H9 (cell line): ENCODE data around the gene ROCK2. TPM values are rescaled to one million over a fixed set of nuclear protein-coding genes. Genes with fewer than 3 reads are reported as not detected.

Experiments used
- DNase-seq: peaks from one replicate; pipeline ENCODE4 v3.0.0-alpha.2; 2017
- H2AFZ ChIP-seq: one replicate; pipeline ENCODE4 v1.6.1; 2013; ENCODE audit warnings: mild to moderate bottlenecking, low read length, control low read depth, moderate library complexity
- H2AK5ac ChIP-seq: 2 replicates; pipeline ENCODE4 v1.6.1; 2013; ENCODE audit warnings: low read length, control low read depth, mixed read lengths; ENCODE audit not compliant: insufficient read length
- H2BK120ac ChIP-seq: one replicate; pipeline ENCODE4 v1.6.1; 2013; ENCODE audit warnings: low read depth, mild to moderate bottlenecking, low read length, control low read depth, inconsistent platforms; ENCODE audit not compliant: poor library complexity, severe bottlenecking
- H2BK12ac ChIP-seq: 2 replicates; pipeline ENCODE4 v1.6.1; 2013; ENCODE audit warnings: low read length, control low read depth, mixed read lengths, low read depth; ENCODE audit not compliant: insufficient read length
- H2BK15ac ChIP-seq: 2 replicates; pipeline ENCODE4 v1.6.1; 2013; ENCODE audit warnings: low read depth, low read length, control low read depth
- H2BK20ac ChIP-seq: one replicate; pipeline ENCODE4 v1.6.1; 2013; ENCODE audit warnings: low read depth, mild to moderate bottlenecking, low read length, control low read depth, inconsistent platforms; ENCODE audit not compliant: poor library complexity, severe bottlenecking
- H2BK5ac ChIP-seq: 2 replicates; pipeline ENCODE4 v1.6.1; 2013; ENCODE audit warnings: low read length, control low read depth, mixed read lengths; ENCODE audit not compliant: insufficient read length
- H3K14ac ChIP-seq: 2 replicates; pipeline ENCODE4 v1.6.1; 2013; ENCODE audit warnings: low read length, control low read depth; ENCODE audit not compliant: insufficient read depth
- H3K18ac ChIP-seq: 2 replicates; pipeline ENCODE4 v1.6.1; 2013; ENCODE audit warnings: low read depth, mild to moderate bottlenecking, mixed read lengths, low read length, control low read depth; ENCODE audit not compliant: insufficient read length
- H3K23ac ChIP-seq: 2 replicates; pipeline ENCODE4 v1.6.1; 2013; ENCODE audit warnings: low read length, control low read depth, mixed read lengths, low read depth; ENCODE audit not compliant: insufficient read length
- H3K23me2 ChIP-seq: 2 replicates; pipeline ENCODE4 v1.6.1; 2013; ENCODE audit warnings: low read depth, mild to moderate bottlenecking, mixed read lengths, low read length, control low read depth; ENCODE audit not compliant: insufficient read length, poor library complexity, severe bottlenecking
- H3K27ac ChIP-seq: 2 replicates; pipeline ENCODE4 v1.5.1; 2013; ENCODE audit warnings: low read length, control low read depth, mixed read lengths, low read depth; ENCODE audit not compliant: insufficient read length
- H3K27me3 ChIP-seq: 2 replicates; pipeline ENCODE4 v1.6.1; 2013; ENCODE audit warnings: low read length, control low read depth, inconsistent platforms; ENCODE audit not compliant: insufficient read depth
- H3K4ac ChIP-seq: 2 replicates; pipeline ENCODE4 v1.6.1; 2013; ENCODE audit warnings: low read depth, mild to moderate bottlenecking, control low read depth, inconsistent platforms, low read length, moderate library complexity
- H3K4me1 ChIP-seq: 2 replicates; pipeline ENCODE4 v1.6.1; 2013; ENCODE audit warnings: low read length, control low read depth, inconsistent platforms; ENCODE audit not compliant: insufficient read depth
- H3K4me2 ChIP-seq: 2 replicates; pipeline ENCODE4 v1.6.1; 2013; ENCODE audit warnings: low read length, control low read depth, mixed read lengths; ENCODE audit not compliant: insufficient read length, insufficient read depth
- H3K56ac ChIP-seq: 2 replicates; pipeline ENCODE4 v1.6.1; 2013; ENCODE audit warnings: low read depth, mild to moderate bottlenecking, mixed read lengths, low read length, control low read depth; ENCODE audit not compliant: insufficient read length
- H3K79me1 ChIP-seq: 2 replicates; pipeline ENCODE4 v1.6.1; 2013; ENCODE audit warnings: low read depth, mild to moderate bottlenecking, moderate library complexity, low read length, control low read depth, inconsistent platforms; ENCODE audit not compliant: insufficient read depth, poor library complexity, severe bottlenecking
- H3K79me2 ChIP-seq: 2 replicates; pipeline ENCODE4 v1.6.1; 2013; ENCODE audit warnings: low read length, control low read depth, inconsistent platforms; ENCODE audit not compliant: insufficient read depth
- H3K9ac ChIP-seq: 2 replicates; pipeline ENCODE4 v1.6.1; 2013; ENCODE audit warnings: low read length, control low read depth, mixed read lengths; ENCODE audit not compliant: insufficient read length; ENCODE audit errors: extremely low read depth
- H3K9me3 ChIP-seq: one replicate; pipeline ENCODE4 v1.6.1; 2013; ENCODE audit warnings: low read depth, low read length, inconsistent platforms; ENCODE audit not compliant: control insufficient read depth
- H3T11ph ChIP-seq: one replicate; pipeline ENCODE4 v1.6.1; 2013; ENCODE audit warnings: mild to moderate bottlenecking, low read length, control low read depth, inconsistent platforms
- H4K20me1 ChIP-seq: one replicate; pipeline ENCODE4 v1.6.1; 2013; ENCODE audit not compliant: control insufficient read depth, insufficient read length, insufficient read depth
- H4K5ac ChIP-seq: 2 replicates; pipeline ENCODE4 v1.6.1; 2013; ENCODE audit warnings: low read depth, mild to moderate bottlenecking, mixed read lengths, low read length, control low read depth; ENCODE audit not compliant: insufficient read length
- H4K8ac ChIP-seq: replicated peaks from 2 replicates; pipeline ENCODE4 v1.6.1; 2013; ENCODE audit warnings: low read length, control low read depth, mixed read lengths, low read depth; ENCODE audit not compliant: insufficient read length
- H4K91ac ChIP-seq: 2 replicates; pipeline ENCODE4 v1.6.1; 2013; ENCODE audit warnings: low read depth, mild to moderate bottlenecking, moderate library complexity, mixed read lengths, low read length, control low read depth; ENCODE audit not compliant: insufficient read length
- H3K27ac Mint-ChIP-seq, 3 experiments: 2 replicates in 2 of 3; 3 replicates in 1 of 3; pipeline ENCODE4 v1.8.0; 2020 to 2021; ENCODE audit warnings: mixed read lengths in 3 of 3, mild to moderate bottlenecking in 1 of 3, moderate library complexity in 1 of 3
- H3K27me3 Mint-ChIP-seq: 2 replicates; pipeline ENCODE4 v1.8.0; 2021; ENCODE audit warnings: low read depth, mild to moderate bottlenecking, moderate library complexity, mixed read lengths
- H3K36me3 Mint-ChIP-seq, 3 experiments: 2 replicates in 2 of 3; 3 replicates in 1 of 3; pipeline ENCODE4 v1.8.0; 2020 to 2021; ENCODE audit warnings: low read depth in 3 of 3, mixed read lengths in 3 of 3; ENCODE audit not compliant: insufficient read depth in 1 of 3
- H3K4me1 Mint-ChIP-seq, 2 experiments: 2 replicates each; pipeline ENCODE4 v1.8.0; 2020; ENCODE audit warnings: mixed read lengths in 2 of 2
- H3K4me3 Mint-ChIP-seq, 2 experiments: 2 replicates in 1 of 2; 3 replicates in 1 of 2; pipeline ENCODE4 v1.8.0; 2020 to 2021; ENCODE audit warnings: mild to moderate bottlenecking in 2 of 2, mixed read lengths in 2 of 2, moderate library complexity in 1 of 2
- H3K9me3 Mint-ChIP-seq, 2 experiments: 2 replicates in 1 of 2; 3 replicates in 1 of 2; pipeline ENCODE4 v1.8.0; 2020; ENCODE audit warnings: mild to moderate bottlenecking in 2 of 2, mixed read lengths in 2 of 2, moderate library complexity in 1 of 2
- WGBS: extraction: QIAGEN DNeasy Blood & Tissue Kit; methylation state at CpG from one replicate; pipeline ENCODE4 v1.1.7; 2013; ENCODE audit warnings: missing lambda C conversion rate, low lambda C conversion rate, mixed read lengths; ENCODE audit not compliant: insufficient read length; ENCODE audit errors: extremely low coverage; 5-methylcytosine and 5-hydroxymethylcytosine counted together
- total RNA-seq: library from RNA; stranded (reverse); gene quantifications from 2 replicates; pipeline ENCODE4 v1.2.1, GENCODE V29; 2021
- TF ChIP-seq, protein P1 (sequence below): fragments of 200-600 bp; sonication (generic); conservative IDR thresholded peaks from 3 replicates; pipeline ENCODE4 v1.8.0; 2021; ENCODE audit warnings: antibody characterized with exemption, mild to moderate bottlenecking

ROCK2 gene
- total RNA-seq, 1 experiment from 2014 or later = 33.2 TPM

DNA sequence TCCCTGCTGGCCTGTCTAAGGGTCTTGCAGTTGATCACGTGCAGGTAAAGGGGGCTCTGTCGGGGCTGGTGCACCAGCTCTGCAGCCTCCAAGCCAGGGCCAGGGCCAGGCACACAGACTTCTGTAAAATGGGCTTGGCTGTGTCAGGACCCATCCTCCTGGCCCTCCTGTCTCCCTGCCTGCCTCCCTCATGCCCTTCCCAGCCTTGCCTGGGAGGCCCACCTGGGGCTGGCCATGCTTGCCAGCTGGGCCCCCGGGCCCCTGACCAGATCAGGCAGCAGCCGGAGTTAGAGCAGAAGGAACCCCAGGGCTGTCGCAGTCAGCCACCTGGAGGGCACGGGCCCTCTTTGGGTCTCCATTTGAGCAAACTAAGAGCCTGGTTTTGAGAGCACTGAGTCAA lies 187.1 kb downstream of the ROCK2 start:
- Mint-ChIP-seq H3K4me3 (no peak overlapping the region), H3K27ac (no peak overlapping the region), H3K36me3 (no peaks in the 10 kb centered on the region; a peak in 1 of 7 replicates), H3K9me3 (no peaks in the 10 kb centered on the region), H3K27me3 (peaks cover 25% of the 10 kb centered on the region), H3K4me1 (peaks cover 8 to 18% of the 10 kb centered on the region in 2 experiments)
- WGBS = no CpG with 5 or more reads among the region's 6 CpGs
- H3K4me2 ChIP-seq = no peak overlapping the region
- H3K27ac ChIP-seq = no peak overlapping the region
- H2BK12ac ChIP-seq = no peak overlapping the region
- no peak overlapping the region for H2BK15ac ChIP-seq
- H3K14ac ChIP-seq = no peak overlapping the region
- H3K23me2 ChIP-seq = peaks cover 5% of the 10 kb centered on the region
- H2AK5ac ChIP-seq = no peak overlapping the region
- H2BK5ac ChIP-seq = no peak overlapping the region
- H3K79me2 ChIP-seq = no peaks in the 10 kb centered on the region
- no peak overlapping the region for H3K23ac ChIP-seq
- H2AFZ ChIP-seq = no peak overlapping the region
- H3K9ac ChIP-seq = no peak overlapping the region
- H3K27me3 ChIP-seq = no peaks in the 10 kb centered on the region
- H3K4me1 ChIP-seq = no peaks in the 10 kb centered on the region
- TF ChIP-seq, protein P1, sequence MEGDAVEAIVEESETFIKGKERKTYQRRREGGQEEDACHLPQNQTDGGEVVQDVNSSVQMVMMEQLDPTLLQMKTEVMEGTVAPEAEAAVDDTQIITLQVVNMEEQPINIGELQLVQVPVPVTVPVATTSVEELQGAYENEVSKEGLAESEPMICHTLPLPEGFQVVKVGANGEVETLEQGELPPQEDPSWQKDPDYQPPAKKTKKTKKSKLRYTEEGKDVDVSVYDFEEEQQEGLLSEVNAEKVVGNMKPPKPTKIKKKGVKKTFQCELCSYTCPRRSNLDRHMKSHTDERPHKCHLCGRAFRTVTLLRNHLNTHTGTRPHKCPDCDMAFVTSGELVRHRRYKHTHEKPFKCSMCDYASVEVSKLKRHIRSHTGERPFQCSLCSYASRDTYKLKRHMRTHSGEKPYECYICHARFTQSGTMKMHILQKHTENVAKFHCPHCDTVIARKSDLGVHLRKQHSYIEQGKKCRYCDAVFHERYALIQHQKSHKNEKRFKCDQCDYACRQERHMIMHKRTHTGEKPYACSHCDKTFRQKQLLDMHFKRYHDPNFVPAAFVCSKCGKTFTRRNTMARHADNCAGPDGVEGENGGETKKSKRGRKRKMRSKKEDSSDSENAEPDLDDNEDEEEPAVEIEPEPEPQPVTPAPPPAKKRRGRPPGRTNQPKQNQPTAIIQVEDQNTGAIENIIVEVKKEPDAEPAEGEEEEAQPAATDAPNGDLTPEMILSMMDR = no peak
- no peak overlapping the region for H4K5ac ChIP-seq
- no peak overlapping the region for H2BK120ac ChIP-seq
- no peaks in the 10 kb centered on the region for H3K79me1 ChIP-seq
- no peak overlapping the region for H3K4ac ChIP-seq
- H4K8ac ChIP-seq = no peak overlapping the region
- no peak overlapping the region for H3K56ac ChIP-seq
- H4K91ac ChIP-seq = no peak overlapping the region
- H2BK20ac ChIP-seq = no peak overlapping the region
- no peaks in the 10 kb centered on the region for H4K20me1 ChIP-seq
- no peak for DNase-seq
- no peak overlapping the region for H3T11ph ChIP-seq
- no peak overlapping the region for H3K18ac ChIP-seq
- no peaks in the 10 kb centered on the region for H3K9me3 ChIP-seq
